SK-N-SH treated with all-trans-retinoic acid at 6 μM for 48 hours (cell line): Measurements from ENCODE around the gene NUMB.

Source experiments
- ATAC-seq: fragments of 200-7000 bp; cut with Tn5 transposase; 3 replicates; pipeline ENCODE4 v1.9.1; 2020; ENCODE audit warnings: mild to moderate bottlenecking, moderate library complexity
- ARNTL ChIP-seq: fragments of 450-650 bp; formaldehyde crosslinking; IDR thresholded peaks from 2 replicates; pipeline ENCODE4 v1.5.0; 2020; ENCODE audit warnings: low read depth, mild to moderate bottlenecking, moderate library complexity, borderline replicate concordance
- BACH2 ChIP-seq: fragments of 250-450 bp; sonication (Bioruptor Pico); IDR thresholded peaks from 2 replicates; pipeline ENCODE4 v1.9.0; 2021; ENCODE audit warnings: mild to moderate bottlenecking, borderline replicate concordance
- CSDC2 ChIP-seq: fragments of 250-450 bp; sonication (Bioruptor Pico); IDR thresholded peaks from 2 replicates; pipeline ENCODE4 v1.5.0; 2020; ENCODE audit warnings: mild to moderate bottlenecking, moderate library complexity
- ESRRG ChIP-seq: fragments of 250-450 bp; sonication (Bioruptor Pico); IDR thresholded peaks from 2 replicates; pipeline ENCODE4 v1.6.1; 2021; ENCODE audit warnings: mild to moderate bottlenecking
- GLIS3 ChIP-seq: fragments of 250-450 bp; sonication (Bioruptor Pico); IDR thresholded peaks from 2 replicates; pipeline ENCODE4 v1.5.0; 2020; ENCODE audit warnings: mild to moderate bottlenecking, moderate library complexity
- ISL1 ChIP-seq: fragments of 250-450 bp; sonication (Bioruptor Pico); IDR thresholded peaks from 2 replicates; pipeline ENCODE4 v2.1.2; 2022; ENCODE audit warnings: mild to moderate bottlenecking, moderate library complexity
- PPARA ChIP-seq: fragments of 250-450 bp; sonication (Bioruptor Pico); IDR thresholded peaks from 2 replicates; pipeline ENCODE4 v1.5.0; 2020; ENCODE audit warnings: mild to moderate bottlenecking, borderline replicate concordance
- RARB ChIP-seq: fragments of 250-450 bp; sonication (Bioruptor Pico); IDR thresholded peaks from 2 replicates; pipeline ENCODE4 v1.8.0; 2021; ENCODE audit warnings: mild to moderate bottlenecking, moderate library complexity
- SNAI2 ChIP-seq: fragments of 250-450 bp; sonication (Bioruptor Pico); IDR thresholded peaks from 2 replicates; pipeline ENCODE4 v1.5.0; 2020; ENCODE audit warnings: mild to moderate bottlenecking, moderate library complexity
- TOX ChIP-seq: fragments of 250-450 bp; sonication (Bioruptor Pico); IDR thresholded peaks from 2 replicates; pipeline ENCODE4 v1.8.0; 2021; ENCODE audit warnings: mild to moderate bottlenecking, moderate library complexity, borderline replicate concordance
- ZC3H10 ChIP-seq: fragments of 250-450 bp; sonication (Bioruptor Pico); IDR thresholded peaks from 2 replicates; pipeline ENCODE4 v1.5.1; 2021; ENCODE audit warnings: mild to moderate bottlenecking, moderate library complexity
- ZNF8 ChIP-seq: fragments of 450-650 bp; formaldehyde crosslinking; IDR thresholded peaks from 2 replicates; pipeline ENCODE4 v1.5.0; 2020; ENCODE audit warnings: mild to moderate bottlenecking, moderate library complexity
- TF ChIP-seq, protein P1 (sequence below): fragments of 250-450 bp; sonication (Bioruptor Pico); IDR thresholded peaks from 2 replicates; pipeline ENCODE4 v1.5.1; 2020; ENCODE audit warnings: low read depth, mild to moderate bottlenecking, moderate library complexity
- TF ChIP-seq, protein P2 (sequence below): fragments of 250-450 bp; sonication (Bioruptor Pico); IDR thresholded peaks from 2 replicates; pipeline ENCODE4 v1.5.1; 2021; ENCODE audit warnings: mild to moderate bottlenecking, moderate library complexity
- TF ChIP-seq, protein P3 (sequence below): fragments of 250-450 bp; sonication (Bioruptor Pico); IDR thresholded peaks from 2 replicates; pipeline ENCODE4 v1.8.0; 2020; ENCODE audit warnings: mild to moderate bottlenecking, moderate library complexity, borderline replicate concordance
- TF ChIP-seq, protein P4 (sequence below): fragments of 250-450 bp; sonication (Bioruptor Pico); IDR thresholded peaks from 2 replicates; pipeline ENCODE4 v1.8.0; 2021; ENCODE audit warnings: low read depth, mild to moderate bottlenecking, moderate library complexity, borderline replicate concordance
- TF ChIP-seq, protein P5 (sequence below): fragments of 250-450 bp; sonication (Bioruptor Pico); IDR thresholded peaks from 2 replicates; pipeline ENCODE4 v1.5.0; 2020; ENCODE audit warnings: mild to moderate bottlenecking, moderate library complexity

The NUMB gene

DNA sequence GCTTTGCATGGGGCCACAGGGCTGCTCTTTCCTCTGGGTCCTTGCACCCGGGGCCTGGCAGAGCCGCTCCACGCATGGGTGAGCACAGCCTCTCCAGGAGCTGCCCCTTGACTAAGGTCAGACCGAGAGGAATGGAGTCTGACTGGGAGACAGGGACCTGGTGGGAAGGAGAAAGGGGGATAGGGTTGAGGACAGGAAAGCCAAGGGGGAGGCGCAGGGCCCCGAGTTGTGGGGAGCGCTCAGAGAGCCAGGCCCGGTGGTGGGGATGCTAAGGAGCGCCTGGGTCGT lies 205.1 kb downstream of the NUMB start:
- no peak for TF ChIP-seq PPARA (CRISPR knock-in tag)
- no peak for TF ChIP-seq ZC3H10 (CRISPR knock-in tag)
- no peak for TF ChIP-seq RARB (CRISPR knock-in tag)
- TF ChIP-seq, protein P1, sequence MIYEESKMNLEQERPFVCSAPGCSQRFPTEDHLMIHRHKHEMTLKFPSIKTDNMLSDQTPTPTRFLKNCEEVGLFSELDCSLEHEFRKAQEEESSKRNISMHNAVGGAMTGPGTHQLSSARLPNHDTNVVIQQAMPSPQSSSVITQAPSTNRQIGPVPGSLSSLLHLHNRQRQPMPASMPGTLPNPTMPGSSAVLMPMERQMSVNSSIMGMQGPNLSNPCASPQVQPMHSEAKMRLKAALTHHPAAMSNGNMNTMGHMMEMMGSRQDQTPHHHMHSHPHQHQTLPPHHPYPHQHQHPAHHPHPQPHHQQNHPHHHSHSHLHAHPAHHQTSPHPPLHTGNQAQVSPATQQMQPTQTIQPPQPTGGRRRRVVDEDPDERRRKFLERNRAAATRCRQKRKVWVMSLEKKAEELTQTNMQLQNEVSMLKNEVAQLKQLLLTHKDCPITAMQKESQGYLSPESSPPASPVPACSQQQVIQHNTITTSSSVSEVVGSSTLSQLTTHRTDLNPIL (CRISPR knock-in tag): no peak
- no peak for TF ChIP-seq TOX (CRISPR knock-in tag)
- no peak for TF ChIP-seq GLIS3 (CRISPR knock-in tag)
- TF ChIP-seq, protein P2, sequence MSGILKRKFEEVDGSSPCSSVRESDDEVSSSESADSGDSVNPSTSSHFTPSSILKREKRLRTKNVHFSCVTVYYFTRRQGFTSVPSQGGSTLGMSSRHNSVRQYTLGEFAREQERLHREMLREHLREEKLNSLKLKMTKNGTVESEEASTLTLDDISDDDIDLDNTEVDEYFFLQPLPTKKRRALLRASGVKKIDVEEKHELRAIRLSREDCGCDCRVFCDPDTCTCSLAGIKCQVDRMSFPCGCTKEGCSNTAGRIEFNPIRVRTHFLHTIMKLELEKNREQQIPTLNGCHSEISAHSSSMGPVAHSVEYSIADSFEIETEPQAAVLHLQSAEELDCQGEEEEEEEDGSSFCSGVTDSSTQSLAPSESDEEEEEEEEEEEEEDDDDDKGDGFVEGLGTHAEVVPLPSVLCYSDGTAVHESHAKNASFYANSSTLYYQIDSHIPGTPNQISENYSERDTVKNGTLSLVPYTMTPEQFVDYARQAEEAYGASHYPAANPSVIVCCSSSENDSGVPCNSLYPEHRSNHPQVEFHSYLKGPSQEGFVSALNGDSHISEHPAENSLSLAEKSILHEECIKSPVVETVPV (CRISPR knock-in tag): no peak

DNA sequence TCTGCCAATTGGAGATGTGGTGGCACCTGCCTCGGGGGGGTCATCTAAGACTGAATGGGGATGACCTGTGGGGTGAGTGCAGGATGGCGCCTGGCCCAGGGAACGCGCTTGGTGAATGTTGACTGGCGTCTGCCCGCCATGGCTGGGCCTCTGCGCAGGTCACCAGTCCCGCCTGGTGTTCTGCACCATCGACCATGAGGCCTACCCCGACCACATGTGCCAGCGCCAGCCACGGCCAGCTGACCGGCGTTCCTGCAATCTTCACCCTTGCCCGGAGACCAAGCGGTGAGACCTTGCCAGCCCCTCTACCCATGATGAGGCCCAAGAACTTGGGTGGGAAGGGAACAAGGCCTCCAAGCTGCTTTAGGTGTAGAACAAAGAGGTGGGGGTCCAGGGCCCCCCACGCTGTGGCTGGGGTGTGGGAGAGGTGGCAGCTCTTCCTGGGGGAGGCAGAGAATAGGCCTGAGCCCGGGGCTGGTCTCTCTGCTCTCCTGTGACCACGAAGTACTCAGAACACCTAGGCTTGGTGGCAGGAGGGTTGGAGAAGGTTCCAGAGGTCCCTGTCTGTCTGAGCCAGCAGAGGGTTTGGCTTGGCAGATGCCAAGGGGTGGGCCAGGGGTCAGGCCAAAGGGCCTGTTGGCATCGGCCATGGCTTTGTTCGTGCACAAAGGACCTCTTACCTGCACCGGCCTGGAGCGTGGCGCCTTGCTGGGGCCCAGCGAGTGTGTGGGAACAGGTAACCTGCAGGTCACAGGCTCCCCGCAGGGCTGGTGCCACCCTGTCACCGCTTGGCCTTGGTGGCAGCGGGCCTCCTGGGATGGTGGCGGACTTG lies 205.6 kb downstream of the NUMB start:
- no peak for ATAC-seq
- no peak for TF ChIP-seq TOX (CRISPR knock-in tag)
- TF ChIP-seq PPARA (CRISPR knock-in tag): no peak
- TF ChIP-seq, protein P1 (CRISPR knock-in tag): no peak
- no peak for TF ChIP-seq CSDC2 (CRISPR knock-in tag)

More for the DNA sequence above, 205.1 kb downstream of the NUMB start:
- no peak; the same call in 2 of the 3 replicates for ATAC-seq

DNA sequence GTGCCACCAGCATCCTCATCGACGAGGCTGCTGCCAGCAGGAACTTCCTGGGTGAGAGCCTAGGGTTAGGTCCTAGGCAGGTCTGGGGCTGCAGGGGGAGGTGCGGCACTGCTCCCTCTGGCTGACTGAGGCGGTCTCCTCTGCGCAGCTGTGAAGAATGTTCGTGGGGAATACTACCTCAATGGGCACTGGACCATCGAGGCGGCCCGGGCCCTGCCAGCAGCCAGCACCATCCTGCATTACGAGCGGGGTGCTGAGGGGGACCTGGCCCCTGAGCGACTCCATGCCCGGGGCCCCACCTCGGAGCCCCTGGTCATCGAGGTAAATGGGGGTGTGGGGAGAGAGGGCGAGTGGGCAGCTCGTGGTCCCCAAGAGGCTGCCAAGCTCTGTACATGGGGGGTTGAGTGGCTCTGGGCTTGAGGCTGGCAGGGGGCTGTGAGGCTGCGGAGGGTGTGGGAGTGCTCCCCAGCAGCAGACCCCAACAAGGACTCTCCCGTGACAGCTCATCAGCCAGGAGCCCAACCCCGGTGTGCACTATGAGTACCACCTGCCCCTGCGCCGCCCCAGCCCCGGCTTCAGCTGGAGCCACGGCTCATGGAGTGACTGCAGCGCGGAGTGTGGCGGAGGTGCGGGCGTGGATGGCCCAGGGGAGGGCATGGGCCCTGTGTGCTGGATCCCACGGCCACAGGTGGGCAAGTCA lies 206.7 kb downstream of the NUMB start:
- ATAC-seq: no peak
- TF ChIP-seq BACH2 (CRISPR knock-in tag): no peak
- no peak for TF ChIP-seq ARNTL
- TF ChIP-seq RARB (CRISPR knock-in tag): no peak
- TF ChIP-seq ISL1 (CRISPR knock-in tag): no peak
- TF ChIP-seq, protein P3, sequence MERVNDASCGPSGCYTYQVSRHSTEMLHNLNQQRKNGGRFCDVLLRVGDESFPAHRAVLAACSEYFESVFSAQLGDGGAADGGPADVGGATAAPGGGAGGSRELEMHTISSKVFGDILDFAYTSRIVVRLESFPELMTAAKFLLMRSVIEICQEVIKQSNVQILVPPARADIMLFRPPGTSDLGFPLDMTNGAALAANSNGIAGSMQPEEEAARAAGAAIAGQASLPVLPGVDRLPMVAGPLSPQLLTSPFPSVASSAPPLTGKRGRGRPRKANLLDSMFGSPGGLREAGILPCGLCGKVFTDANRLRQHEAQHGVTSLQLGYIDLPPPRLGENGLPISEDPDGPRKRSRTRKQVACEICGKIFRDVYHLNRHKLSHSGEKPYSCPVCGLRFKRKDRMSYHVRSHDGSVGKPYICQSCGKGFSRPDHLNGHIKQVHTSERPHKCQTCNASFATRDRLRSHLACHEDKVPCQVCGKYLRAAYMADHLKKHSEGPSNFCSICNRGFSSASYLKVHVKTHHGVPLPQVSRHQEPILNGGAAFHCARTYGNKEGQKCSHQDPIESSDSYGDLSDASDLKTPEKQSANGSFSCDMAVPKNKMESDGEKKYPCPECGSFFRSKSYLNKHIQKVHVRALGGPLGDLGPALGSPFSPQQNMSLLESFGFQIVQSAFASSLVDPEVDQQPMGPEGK (CRISPR knock-in tag): no peak
- no peak for TF ChIP-seq ZC3H10 (CRISPR knock-in tag)
- TF ChIP-seq PPARA (CRISPR knock-in tag): no peak
- TF ChIP-seq, protein P4, sequence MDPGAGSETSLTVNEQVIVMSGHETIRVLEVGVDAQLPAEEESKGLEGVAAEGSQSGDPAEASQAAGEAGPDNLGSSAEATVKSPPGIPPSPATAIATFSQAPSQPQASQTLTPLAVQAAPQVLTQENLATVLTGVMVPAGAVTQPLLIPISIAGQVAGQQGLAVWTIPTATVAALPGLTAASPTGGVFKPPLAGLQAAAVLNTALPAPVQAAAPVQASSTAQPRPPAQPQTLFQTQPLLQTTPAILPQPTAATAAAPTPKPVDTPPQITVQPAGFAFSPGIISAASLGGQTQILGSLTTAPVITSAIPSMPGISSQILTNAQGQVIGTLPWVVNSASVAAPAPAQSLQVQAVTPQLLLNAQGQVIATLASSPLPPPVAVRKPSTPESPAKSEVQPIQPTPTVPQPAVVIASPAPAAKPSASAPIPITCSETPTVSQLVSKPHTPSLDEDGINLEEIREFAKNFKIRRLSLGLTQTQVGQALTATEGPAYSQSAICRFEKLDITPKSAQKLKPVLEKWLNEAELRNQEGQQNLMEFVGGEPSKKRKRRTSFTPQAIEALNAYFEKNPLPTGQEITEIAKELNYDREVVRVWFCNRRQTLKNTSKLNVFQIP (CRISPR knock-in tag): no peak
- no peak for TF ChIP-seq ESRRG
- no peak for TF ChIP-seq SNAI2 (CRISPR knock-in tag)
- TF ChIP-seq, protein P5, sequence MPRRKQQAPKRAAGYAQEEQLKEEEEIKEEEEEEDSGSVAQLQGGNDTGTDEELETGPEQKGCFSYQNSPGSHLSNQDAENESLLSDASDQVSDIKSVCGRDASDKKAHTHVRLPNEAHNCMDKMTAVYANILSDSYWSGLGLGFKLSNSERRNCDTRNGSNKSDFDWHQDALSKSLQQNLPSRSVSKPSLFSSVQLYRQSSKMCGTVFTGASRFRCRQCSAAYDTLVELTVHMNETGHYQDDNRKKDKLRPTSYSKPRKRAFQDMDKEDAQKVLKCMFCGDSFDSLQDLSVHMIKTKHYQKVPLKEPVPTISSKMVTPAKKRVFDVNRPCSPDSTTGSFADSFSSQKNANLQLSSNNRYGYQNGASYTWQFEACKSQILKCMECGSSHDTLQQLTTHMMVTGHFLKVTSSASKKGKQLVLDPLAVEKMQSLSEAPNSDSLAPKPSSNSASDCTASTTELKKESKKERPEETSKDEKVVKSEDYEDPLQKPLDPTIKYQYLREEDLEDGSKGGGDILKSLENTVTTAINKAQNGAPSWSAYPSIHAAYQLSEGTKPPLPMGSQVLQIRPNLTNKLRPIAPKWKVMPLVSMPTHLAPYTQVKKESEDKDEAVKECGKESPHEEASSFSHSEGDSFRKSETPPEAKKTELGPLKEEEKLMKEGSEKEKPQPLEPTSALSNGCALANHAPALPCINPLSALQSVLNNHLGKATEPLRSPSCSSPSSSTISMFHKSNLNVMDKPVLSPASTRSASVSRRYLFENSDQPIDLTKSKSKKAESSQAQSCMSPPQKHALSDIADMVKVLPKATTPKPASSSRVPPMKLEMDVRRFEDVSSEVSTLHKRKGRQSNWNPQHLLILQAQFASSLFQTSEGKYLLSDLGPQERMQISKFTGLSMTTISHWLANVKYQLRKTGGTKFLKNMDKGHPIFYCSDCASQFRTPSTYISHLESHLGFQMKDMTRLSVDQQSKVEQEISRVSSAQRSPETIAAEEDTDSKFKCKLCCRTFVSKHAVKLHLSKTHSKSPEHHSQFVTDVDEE (CRISPR knock-in tag): no peak
- TF ChIP-seq ZNF8 (CRISPR knock-in tag): no peak
- TF ChIP-seq GLIS3 (CRISPR knock-in tag): no peak
- TF ChIP-seq TOX (CRISPR knock-in tag): no peak
